GM19099 (cell line): ENCODE results near the gene RAB3D.

Experiments used
- POLR2A ChIP-seq: IDR thresholded peaks from 3 replicates; pipeline ENCODE4 v1.6.1; 2011; ENCODE audit warnings: low read depth; ENCODE audit not compliant: insufficient read length; ENCODE audit errors: extremely low read depth

RAB3D gene

GRCh38 chr19:11373885-11374432 is 34.5 kb upstream of the RAB3D start:
- TF ChIP-seq POLR2A: no peak

GRCh38 chr19:11373166-11373884 is 33.9 kb upstream of the RAB3D start:
- no peak for TF ChIP-seq POLR2A

DNA sequence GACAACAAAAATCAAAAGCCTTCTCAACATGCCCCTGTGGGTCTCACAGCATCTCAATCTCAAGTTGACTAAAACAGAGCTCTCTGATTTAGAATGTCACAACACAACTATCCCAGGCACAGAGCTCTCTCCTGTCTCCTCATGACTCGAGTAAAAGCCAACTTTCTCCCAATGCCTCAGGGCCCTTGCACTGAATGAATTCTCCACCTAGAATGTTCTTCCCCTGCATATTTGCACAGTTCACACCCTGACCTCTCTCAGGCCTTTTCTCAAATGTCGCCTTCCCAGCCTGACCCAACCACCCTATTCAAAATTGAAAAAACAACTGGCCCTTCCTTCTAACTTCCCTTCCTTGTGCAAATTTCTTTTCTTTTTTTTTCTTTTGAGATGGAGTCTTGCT is 31.3 kb upstream of the RAB3D start:
- no peak for TF ChIP-seq POLR2A

DNA sequence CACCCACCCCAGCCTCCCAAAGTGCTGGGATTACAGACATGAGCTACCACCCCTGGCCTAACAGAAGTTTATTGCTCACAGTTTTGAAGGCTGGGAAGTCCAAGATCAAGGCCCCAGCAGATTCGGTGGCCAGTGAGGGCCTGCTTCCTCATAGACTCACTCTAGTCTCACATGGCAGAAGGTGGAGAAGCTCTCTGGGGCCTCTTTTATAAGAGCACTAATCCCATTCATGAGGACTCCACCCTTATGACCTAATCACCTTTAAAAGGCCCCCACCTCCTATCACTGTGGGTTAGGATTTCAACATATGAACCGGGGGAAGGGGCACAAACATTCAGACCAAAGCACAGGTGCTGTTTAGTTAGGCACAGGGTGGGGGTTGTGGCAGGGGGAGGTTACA is 28.1 kb upstream of the RAB3D start:
- no peak for TF ChIP-seq POLR2A

DNA sequence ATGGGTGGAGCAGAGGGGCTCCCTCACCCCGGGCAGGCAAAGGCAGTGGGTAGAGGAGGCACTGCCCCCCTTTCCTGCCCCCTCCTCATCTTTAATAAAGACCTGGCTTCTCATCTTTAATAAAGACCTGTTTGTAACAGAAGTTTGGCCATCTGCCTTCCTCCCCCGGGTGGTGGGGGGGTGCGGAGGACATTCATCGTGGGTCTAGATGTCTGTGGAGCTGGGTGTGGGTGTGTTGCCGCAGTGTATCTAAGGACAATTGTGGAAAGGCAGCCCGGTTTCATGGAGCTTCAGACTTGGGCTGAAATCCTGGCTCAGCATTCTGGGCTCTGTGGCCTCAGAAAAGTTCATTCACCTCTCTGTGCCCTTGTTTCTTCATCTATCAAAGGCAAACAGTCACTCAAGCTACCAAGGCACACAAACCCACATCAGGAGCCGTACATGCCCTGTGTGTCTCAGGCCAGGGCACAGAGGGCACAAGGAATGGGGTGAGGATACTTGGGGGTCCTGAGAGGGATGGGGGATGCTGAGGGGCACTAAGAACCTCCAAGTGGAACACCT is 26.2 kb upstream of the RAB3D start:
- TF ChIP-seq POLR2A: no peak

DNA sequence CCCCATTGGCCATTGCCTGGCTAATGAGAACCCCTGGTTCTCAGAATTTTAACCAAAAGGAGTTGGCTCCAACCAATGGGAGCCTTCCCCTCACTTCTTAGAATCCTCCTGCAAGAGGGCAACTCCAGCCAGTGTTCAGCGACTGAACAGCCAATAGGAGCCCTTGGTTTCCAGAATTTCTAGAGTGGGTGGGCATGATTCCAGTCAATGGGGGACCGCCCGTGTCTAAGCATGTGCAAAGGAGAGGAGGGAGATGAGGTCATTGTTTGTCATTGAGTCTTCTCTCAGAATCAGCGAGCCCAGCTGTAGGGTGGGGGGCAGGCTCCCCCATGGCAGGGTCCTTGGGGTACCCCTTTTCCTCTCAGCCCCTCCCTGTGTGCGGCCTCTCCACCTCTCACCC is 25.5 kb upstream of the RAB3D start:
- no peak for TF ChIP-seq POLR2A

DNA sequence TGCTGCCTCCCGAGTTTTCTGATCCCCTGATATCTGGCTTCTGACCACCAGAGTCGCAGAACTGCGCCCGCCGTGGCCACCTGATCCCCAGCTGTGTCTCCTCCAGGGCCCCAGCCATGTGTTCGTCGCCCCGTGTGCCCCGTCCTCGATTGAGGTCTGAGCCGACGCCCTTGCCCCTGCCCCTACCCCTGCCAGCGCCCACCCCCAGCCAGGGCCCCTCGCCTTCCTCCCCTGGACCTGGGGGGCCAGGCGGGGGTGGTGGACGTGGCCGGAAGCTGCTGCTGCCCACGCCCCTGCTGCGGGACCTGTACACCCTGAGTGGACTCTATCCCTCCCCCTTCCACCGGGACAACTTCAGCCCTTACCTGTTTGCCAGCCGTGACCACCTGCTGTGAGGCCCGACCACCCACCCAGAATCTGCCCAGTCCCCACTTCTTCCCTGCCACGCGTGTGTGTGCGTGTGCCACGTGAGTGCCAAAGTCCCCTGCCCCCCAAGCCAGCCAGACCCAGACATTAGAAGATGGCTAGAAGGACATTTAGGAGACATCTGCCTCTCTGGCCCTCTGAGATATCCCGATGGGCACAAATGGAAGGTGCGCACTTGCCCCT is 24.9 kb upstream of the RAB3D start:
- TF ChIP-seq POLR2A: no peak

DNA sequence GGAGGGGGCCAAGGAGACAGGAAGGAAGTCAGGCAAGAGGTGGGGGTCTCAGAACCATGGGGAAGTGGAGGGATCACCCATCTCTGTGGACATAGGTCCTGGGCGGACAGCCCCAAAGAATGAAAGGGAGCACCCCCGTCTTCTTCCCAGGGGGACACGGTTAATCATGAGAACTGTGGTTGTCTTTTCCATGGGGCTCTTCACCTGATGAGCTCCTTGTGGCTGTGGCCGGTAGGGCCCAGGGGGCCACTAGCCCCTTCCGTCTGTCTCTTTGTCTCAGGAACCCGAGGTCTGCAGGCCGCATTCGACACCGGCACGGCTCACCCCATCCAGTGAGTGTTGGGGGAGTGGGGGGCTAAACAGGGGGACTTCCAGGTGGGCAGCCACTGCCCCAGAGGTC is 24.4 kb upstream of the RAB3D start:
- TF ChIP-seq POLR2A: no peak

DNA sequence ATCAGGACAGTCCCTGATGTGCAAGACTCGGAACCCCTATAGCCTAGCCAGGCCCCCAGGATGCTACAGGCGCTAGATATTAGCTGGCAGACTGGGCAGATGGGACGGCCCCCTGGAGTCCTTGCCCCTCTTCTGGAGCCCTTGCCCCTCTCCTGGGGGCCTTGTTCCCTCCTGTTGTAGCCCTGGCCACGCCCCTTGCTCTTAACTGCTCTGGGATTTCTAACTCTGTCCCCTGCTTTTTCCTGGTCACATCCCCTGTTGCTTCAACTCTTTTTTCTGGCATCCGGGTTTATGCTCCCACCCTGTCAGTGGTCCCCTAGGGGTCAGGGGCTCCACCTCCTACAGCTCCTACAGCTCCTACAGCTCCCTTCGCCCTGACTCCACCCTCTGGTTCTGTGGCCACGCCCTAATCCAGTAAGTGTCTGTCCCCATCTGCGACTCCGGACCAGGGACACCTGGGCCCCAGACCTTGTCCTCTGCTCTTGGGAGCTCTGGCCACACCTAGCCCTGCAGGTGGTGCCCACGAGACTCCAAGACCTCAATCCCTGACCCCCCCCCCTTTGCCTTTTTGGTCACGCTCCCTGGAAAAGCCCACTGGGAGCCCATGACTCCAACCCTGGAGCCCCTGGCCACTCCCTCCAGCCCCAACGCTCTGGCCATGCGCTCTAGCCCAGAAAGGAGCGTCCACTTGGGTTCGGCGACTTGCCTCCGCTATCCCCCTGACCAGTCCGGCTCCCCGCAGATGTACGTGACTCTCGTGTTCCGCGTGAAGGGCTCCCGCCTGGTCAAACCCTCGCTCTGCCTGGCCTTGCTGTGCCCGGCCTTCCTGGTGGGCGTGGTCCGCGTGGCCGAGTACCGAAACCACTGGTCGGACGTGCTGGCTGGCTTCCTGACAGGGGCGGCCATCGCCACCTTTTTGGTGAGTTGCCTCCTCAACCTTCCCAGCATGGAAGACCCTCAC is 22.6 kb upstream of the RAB3D start:
- no peak for TF ChIP-seq POLR2A

DNA sequence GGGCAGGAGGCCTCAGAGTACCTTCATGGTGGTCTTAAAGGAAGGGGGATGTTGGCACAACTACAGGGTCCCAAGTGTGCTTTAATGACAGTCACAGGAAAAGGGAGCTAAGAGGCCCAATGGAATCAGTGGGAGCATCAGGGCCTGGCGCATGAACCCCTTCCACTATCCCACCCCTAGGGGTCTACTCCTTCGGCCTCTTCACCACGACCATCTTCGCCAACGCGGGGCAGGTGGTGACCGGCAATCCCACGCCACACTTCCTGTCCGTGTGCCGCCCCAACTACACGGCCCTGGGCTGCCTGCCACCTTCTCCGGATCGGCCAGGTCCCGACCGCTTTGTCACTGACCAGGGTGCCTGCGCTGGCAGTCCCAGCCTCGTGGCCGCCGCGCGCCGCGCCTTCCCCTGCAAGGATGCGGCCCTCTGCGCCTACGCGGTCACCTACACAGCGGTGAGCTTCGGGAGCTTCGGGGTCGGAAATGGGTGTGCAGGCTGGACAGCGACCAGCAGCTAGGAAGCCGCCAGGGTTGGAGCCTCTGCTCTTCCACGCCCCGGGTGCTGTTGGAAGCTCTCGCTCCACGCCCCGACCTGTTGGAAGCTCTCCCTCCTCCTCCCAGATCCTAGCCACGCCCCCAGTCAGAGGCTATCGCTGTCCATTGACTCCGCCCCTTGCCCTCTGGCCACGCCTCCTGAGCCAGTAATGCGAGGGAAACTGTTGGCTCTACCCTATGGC is 21.7 kb upstream of the RAB3D start:
- TF ChIP-seq POLR2A: no peak

GRCh38 chr19:11359421-11359820 is 20.0 kb upstream of the RAB3D start:
- no peak for TF ChIP-seq POLR2A

- TF ChIP-seq POLR2A: no peak
Measured at GRCh38 chr19:11356676-11357550, 17.5 kb upstream of the RAB3D start.

GRCh38 chr19:11356074-11356397 is 16.6 kb upstream of the RAB3D start:
- no peak for TF ChIP-seq POLR2A
